OCI-M2 (cell line): ENCODE results near the gene SMIM10L1.

Source experiments
- DNase-seq: peaks from one replicate; lab custom pipeline; 2025; ENCODE audit not compliant: unreplicated experiment; lab: John Stamatoyannopoulos, UW

The SMIM10L1 gene

DNA sequence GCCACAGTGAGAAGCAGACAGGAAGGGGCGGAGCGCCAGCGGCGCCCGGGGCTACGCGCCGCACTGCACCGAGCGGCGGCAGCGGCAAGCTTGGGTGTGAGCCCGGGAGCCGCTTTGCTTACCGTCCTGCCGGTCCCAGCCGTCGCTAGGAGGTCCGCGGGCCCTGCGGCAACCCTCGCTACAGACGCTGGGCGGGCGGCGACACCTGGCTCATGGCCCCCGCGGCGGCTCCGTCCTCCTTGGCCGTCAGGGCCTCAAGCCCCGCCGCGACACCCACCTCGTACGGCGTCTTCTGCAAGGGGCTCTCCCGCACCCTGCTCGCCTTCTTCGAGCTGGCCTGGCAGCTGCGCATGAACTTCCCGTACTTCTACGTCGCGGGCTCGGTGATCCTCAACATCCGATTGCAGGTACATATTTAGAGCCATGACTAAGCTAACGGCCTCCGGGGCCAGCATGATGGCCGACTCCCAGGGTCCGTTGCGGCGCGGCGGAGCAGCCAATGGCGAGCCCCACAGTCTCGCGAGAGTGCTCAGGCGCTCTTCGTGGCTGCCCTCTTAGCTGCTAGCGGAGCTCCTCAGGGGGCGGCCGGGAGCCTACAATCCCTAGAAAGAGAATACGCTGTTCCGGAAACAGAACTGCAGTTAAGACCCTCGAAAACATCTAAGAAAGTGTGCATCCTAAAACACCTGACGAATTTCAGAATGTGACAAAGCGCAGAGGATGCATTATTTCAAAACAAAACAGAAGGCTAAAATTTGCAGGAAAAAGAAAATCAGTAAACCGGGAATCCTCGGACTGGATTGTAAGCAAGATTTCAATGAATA is at the start of gene SMIM10L1:
Gene SMIM10L1, plus strand, starts transcription at position 50 of the 824 bp plus-strand sequence. Its CDS starts 163 bp downstream, at position 213.
- peak; percentile 71 for DNase-seq

DNA sequence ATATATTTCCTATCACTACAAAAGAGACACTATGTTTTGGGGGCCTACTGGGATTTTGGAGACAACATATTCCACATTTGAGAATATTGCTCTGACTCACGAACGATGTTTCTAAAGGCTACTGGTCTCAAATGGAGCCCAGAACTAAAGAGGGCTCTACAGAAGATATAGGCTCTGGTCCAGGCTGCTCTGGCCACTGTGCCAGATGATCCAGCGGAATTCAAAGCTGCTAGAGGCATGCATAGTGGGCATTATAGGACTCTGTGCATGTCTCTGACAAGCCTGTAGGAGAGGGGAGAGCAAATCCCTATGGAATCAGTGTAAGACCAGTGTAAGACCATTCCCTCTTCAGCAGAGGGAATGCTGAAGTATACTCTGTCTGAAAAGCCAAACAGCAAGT is 40.6 kb upstream of the SMIM10L1 start:
- DNase-seq, result no peak

DNA sequence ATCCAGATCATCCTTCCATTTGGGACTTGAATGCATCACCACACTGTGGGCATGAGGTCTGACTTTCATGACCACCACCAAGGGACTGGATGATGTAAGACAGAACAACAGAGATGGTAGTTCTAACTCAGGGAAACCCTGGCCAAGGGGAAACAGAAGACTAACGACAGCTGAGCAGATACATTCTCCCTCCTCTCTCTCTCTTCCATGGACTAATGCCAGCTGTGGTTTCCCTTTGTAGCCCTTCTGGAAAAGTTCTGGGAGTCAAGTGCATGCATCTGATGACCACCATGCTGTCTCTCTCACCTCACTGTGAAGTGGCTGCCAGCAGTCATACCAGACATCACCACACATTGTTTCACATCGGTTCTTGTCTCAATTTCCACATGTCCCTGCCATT is 40.0 kb upstream of the SMIM10L1 start:
- no peak for DNase-seq

DNA sequence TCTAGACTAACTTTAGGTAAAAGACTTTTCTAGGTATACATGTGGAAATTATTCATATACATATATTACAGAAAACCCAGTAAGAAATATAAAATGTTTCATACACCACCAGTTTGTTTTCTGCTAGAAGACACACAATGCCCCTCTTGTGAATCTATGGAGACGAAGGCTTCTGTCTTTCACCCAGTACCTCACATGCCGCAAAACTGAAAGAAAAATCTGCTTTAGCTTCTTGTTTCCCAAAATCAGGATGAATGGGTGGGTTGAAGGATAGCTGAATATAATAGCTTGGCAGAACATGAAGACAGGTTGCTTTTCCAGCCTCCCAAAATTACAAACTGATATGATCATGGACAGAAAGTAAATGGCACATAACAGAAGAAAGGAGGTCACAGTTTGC is 37.8 kb upstream of the SMIM10L1 start:
- no peak for DNase-seq

DNA sequence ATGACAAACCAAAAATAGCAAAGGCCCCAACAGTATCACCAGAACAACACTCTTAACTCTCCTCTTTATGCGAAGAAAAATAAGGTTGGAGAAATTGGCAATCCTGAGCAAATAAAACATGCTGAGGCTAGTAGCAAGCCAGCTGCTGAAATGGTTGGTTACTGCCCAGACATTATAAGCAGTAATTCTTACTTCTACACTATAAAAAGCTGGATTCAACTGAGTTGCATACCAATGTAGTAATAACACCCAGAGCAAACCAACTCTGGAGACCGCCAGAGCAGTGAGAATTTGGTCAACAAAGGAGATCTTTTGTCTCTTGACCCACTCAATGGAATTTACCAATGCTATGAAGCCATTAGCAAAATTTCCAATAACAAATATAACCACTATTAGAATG is 37.2 kb upstream of the SMIM10L1 start:
- no peak for DNase-seq

DNA sequence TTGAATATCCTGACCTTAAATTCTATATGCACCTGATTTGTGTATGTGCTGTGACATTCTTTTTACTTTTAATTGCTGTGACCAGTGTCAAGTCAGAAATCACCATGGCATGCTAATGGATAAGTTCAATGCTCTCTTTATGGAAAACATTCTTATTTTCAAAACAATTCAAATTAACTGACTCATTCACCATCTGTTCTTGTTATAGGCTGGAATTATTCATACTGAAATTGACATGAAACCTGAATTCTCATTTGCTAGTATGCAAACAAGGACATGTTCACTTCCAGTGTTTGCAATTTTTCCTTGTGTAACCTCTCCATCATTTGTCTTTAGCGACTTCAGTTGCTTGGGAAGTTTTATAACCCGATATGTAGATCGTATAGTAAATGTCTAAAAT is 36.7 kb upstream of the SMIM10L1 start, which contains the start of gene TAS2R30:
Gene TAS2R30, minus strand, starts transcription at position 340 of the 400 bp plus-strand sequence. CDS start 400 bp downstream, outside the sequence.
- no peak for DNase-seq

DNA sequence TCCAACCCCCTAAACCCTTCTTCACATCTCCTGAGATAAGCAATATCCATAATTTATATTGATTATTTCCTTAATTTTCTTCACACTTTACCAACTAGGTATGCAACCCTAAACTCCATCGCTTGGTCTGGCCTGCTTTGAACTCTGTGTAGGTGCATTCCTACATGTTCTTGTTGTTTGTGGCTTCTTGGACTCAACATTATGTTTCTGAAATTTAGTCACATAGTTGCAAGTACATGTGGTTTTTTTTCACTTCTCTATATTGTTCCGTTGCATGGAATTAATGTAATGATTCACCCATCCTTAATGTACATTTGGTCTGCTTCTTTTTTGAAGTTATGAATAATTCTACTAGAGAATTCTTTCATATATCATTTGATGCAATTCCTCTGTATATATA is 34.9 kb upstream of the SMIM10L1 start:
- no peak for DNase-seq

DNA sequence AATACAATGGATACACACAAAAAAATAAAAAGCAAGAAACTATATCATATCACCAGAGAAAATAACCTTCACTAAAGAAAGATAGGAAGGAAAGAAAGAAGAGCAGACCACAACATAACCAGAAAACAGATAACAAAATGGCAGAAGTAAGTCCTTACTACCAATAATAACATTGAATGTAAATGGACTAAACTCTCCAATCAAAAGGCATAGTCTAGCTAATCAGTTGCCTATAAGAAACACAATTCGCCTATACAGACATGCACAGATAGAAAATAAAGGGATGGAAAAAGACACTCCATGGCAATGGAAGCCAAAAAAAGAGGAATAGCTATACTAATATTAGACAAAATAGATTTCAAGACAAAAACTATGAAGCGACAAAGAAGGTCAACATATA is 27.6 kb upstream of the SMIM10L1 start:
- no peak for DNase-seq

DNA sequence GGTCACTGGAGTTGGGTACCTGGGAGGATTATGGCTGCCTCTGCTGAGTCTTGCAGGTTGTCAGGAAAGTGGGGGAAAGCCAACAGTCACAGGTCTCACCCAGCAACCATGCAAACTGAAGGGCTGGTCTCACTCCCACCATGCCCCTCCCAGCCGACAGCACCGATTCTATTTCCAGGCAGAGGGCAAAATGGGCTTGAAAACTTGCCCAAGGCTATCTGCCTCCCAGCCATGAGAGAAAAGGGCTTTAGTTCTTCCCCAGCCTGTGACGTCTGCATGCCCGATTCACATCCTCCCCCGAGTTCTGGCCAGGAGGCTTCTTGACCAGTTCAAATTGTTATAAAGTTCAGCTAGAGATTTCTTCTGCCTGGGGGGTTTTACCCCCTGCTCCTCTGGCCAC is 26.7 kb upstream of the SMIM10L1 start:
- DNase-seq, result no peak

DNA sequence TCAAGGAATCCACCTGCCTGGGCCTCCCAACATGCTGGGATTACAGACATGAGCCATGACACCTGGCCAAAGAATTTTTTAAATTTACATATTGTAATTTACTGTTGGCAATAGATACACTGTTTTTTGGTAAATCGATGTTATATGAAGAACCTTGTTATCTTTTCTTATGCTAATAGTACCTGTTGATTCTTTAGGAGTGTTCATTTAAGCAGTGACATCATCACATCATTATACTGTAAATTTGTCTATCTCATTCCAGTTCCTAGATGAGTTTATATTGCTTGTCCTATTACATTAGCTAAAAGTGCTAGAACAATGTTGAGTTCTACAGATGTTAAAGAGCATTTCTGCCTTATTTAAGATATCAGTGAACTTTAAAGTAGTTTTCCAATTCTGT is 23.6 kb upstream of the SMIM10L1 start:
- no peak for DNase-seq

DNA sequence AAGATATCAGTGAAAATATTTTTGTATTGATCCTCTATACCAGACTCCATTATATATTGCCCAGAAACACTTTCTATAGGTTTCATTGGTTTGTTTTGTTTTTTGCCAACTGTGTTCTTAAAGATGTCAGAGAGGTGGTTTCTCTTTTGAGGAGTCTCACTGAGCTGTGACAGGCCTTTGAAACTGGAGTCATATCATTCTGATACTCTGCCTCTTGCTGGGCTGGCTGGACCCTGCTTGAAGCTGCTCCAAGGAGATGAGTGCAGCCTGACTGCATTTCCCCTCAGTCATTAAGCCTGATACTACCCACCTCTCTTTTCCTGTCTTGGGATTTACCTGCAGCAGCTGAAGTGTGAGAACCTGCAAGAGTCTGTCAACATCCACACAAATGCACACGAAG is 20.2 kb upstream of the SMIM10L1 start:
- no peak for DNase-seq

DNA sequence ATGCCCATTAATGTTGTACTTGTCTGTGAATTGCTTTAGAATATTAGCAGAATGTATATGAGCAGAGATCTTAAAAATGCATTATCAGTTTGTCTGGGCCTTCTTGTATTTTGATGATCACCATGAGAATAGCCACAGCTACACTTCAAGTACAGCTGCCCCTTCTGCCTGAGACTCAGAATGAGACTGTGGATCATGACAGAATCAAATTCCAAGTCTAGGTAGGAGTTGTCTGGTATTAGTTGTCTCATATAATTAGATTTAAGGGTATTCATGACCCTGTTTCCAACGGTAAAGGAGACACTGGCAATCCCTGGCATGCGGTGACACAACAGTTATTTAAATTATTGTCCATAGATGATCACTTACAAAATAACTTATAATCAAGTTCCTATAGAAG is 18.3 kb upstream of the SMIM10L1 start:
- DNase-seq, result no peak

DNA sequence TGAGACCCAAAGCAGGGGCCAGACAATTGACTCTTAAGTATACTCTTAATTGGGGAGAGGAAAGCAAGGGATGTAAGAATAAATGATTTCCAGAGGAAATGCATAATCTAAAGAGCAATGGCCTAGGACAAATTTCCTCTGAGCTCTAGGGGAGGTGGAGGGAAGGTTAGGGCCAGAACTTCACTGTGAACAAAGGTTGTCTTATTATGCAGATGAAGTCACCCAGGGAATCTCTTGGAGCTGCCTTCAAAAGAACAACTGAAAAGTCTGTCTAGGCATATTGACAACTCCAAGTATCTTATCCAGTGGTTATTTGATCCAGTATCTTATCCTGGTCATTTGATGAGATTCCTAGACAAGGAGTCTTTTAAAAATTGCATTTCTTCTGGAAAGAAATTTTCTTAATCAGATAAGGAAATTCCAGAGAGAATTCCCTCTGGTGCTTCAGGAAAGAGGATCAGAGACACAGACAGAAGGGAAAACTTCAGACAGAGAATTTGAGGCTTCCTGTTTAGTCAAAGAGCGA is 16.5 kb upstream of the SMIM10L1 start:
- DNase-seq, result no peak

DNA sequence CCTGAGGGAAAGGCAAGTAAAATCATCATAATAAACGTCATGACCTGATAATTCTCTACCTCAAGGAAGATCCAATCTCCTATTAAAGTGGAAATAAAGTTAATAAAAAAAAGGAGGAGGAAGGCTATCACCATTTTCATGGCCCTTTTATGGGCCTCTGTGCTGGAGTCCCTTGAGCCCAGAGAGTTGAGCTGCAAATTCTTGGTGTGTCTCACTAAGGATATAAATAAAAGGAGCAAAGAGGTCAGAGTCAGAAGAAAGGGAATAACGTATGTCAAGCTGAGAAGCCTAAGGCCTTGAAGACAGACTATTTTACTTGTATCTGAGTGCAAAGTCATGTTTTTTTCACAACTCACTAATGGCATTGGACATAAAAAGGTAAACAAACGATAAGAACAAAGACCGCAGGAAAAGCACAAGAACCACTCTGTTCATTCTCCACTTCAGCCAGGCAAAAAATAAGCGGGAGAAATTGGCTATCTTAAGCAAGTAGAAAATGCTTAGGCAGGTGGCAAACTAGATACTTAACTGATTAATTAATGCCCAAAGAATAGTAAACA is 12.0 kb upstream of the SMIM10L1 start:
- no peak for DNase-seq

DNA sequence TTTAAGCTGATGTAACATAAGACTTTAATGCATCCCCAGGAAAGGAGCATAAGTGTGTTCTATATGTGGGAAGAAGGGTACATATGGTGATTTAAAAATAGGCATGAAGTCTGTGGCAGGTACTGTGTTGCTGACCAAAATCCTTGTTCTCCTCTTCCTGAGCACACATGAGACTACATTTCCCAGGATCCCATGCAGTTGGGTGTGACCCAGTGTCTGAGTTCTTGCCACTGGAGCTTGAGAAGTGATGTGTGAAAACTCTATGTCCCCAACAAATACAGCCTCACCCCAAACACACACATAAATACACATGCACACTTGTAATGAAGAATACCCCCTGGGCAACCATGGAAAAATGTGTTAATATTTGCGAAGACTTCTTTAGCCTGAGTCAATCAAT is 8.5 kb upstream of the SMIM10L1 start:
- DNase-seq, result no peak

DNA sequence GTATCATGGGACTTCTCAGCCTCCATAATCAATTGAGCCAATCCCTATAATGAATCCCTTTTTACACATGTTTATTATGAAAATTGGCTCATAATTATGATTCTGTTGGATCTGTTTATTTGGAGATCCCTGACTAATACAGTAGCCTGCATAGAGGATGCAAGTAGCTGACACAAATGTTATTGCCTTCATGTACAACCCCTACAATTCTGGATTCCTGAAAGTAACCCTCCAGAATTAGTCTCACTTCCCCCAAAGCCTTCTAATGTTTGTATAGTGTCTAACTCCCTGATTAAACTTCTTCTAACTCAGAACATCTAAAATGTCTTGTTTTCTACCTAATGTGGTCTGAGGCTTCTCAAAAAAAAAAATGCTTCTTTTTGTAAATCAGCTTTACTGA is 6.6 kb upstream of the SMIM10L1 start:
- DNase-seq, result no peak

DNA sequence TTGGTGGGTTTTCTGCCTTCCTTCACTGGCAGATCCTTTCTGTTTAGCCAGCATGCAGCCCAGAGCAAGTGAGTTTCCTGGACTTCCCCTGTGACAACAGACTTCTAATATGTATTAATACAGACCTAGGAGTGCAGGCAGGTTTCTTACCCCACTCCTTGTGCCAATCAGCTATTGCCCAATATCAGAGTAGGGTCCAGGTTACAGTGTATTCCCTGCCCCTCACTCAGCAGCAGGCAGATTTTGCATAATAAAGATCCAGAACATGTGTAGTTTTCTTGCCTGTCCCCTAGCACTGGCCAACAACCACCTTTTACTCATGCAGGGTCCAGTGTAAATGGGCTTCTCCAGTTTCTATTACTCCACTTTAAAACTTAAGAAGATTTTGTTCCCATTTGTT is 4.7 kb upstream of the SMIM10L1 start:
- no peak for DNase-seq

DNA sequence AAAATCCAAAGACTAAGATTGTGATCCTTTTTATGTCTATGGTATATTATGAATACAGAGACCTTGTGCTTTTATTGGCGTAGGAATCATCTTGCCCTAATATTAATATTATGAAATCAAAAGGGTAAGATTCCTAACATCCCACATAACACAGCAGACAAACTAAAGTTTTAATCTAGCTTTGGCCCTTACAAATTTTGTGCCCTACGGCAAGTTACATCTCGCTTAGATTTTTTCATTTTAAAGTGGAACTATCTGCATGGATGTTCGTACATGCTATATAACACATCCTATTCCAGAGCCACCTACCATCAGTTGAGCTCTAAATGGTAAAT is 217 bp upstream of the SMIM10L1 start:
- no peak for DNase-seq

DNA sequence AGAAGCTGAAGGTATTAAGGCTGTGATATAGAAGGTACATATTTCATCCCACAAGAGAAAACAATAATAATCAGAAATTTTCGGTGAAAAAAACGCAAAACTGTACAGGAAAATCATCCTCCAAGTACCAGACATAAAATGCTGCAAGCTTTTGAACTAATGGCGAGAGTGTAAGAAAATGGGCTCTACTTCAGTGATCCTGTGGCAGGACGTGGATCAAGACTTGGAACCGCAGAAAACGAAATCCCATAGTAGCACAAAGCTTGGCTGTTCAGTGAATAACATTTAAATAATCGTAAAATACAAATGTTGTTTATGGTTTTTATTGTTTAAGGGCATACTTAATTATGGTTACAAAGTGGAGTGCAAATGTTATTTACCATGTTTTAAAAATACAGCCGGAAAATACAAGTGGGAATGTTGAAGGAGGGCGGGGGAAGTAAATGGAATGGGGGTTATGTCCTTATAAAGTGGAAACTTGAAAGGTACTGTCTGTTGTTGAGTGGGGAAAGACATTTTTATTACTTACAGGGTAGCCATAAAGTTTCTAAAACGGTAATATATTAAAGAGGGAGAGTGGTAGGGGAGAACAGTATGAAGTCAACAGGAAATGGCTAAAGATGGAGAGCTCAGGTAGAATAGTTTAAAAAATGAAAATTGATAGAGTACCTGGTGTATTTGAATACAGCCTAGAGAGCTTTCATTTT is 1.1 kb downstream of the SMIM10L1 start:
- no peak for DNase-seq

DNA sequence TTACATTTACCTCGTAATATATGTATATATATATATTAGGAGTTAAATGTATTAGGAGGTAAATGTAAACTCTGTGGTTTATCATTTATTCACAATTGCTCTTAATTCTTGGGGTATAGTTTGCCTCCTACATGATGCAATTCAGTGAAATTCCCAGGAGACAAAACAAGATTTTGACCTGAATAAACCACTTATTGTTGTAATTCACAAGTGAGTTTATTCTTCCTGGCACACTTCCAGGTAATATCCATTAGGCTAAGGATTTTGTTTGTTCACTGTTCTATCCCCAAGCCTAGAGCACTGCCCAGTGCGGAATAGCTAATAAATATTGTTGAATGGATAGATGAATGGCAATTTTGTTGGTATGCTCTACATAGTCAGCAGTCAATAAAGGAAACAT is 3.0 kb downstream of the SMIM10L1 start:
- DNase-seq, result no peak

DNA sequence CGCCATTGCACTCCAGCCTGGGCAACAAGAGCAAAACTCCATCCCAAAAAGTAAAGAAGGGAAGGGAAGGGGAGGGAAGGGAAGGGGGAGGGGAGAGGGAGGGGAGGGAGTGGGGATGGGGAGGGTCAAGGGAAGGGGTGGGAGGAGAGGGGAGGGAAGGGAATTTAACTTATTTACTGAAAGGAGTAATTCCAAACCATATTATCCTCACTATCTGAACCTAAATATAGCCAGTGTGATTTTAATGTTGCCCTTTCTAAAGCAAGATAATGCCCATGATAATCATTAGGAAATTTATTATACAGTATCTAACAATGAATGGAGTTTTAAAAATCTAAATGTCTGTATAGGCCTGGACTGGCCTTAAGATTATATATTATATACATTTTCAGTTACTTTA is 7.3 kb downstream of the SMIM10L1 start:
- DNase-seq, result no peak

DNA sequence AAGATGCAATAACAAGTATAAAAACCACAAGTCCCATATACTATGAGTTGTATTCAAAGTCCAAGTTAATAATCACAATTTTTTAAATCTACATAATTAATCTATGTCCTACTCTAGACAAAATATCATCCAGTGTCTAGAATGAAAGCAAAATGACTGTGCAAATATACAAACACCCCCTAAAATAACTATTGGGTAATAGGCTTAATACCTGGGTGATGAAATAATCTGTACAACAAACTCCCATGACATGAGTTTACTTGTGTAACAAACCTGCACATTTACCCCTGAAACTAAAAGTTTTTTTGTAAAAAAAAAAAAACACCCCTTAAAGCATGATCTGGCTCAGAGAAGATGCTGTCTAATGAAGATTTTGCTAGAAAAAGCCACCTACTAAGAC is 11.5 kb downstream of the SMIM10L1 start:
- DNase-seq, result no peak
